Activated B cell treated with CpG ODN at 0.5 μM for 24 hours (primary cell): ENCODE results near the gene OR7G2. TPM values are rescaled to one million over a fixed set of nuclear protein-coding genes. Genes with fewer than 3 reads are reported as not detected.

ENCODE experiments used
- ATAC-seq: fragments of 200-7000 bp; cut with Tn5 transposase; one replicate; pipeline ENCODE4 v1.10.0; 2021; ENCODE audit warnings: low read depth, mild to moderate bottlenecking, moderate library complexity
- CTCF ChIA-PET: fragments of 350-600 bp; sonication (Branson Sonifier 250); formaldehyde crosslinking; loops from one replicate; lab custom pipeline; 2021; ENCODE audit warnings: antibody characterized with exemption; lab: Charles Lee
- POLR2A ChIA-PET: fragments of 350-600 bp; sonication (Branson Sonifier 250); formaldehyde crosslinking; loops from one replicate; lab custom pipeline; 2021; ENCODE audit warnings: antibody characterized with exemption; lab: Charles Lee
- DNase-seq: peaks from one replicate; pipeline ENCODE4 v3.0.0; 2022
- H3K27ac Mint-ChIP-seq: one replicate; pipeline ENCODE4 v1.8.0; 2020; ENCODE audit warnings: mixed read lengths
- H3K27me3 Mint-ChIP-seq: one replicate; pipeline ENCODE4 v1.8.0; 2021; ENCODE audit warnings: mixed read lengths
- H3K36me3 Mint-ChIP-seq: one replicate; pipeline ENCODE4 v1.8.0; 2021; ENCODE audit warnings: low read depth, mixed read lengths
- H3K4me1 Mint-ChIP-seq: one replicate; pipeline ENCODE4 v1.8.0; 2021; ENCODE audit warnings: mixed read lengths
- H3K4me3 Mint-ChIP-seq: one replicate; pipeline ENCODE4 v1.8.0; 2020; ENCODE audit warnings: mild to moderate bottlenecking, mixed read lengths
- H3K9me3 Mint-ChIP-seq: one replicate; pipeline ENCODE4 v1.8.0; 2020; ENCODE audit warnings: mixed read lengths
- intact Hi-C: fragments of 100-400 bp; cut with micrococcal nuclease; formaldehyde crosslinking; loops from one replicate; pipeline ENCODE4 v1.15.1; 2024
- total RNA-seq: library from RNA; stranded (reverse); gene quantifications from 2 replicates; pipeline ENCODE4 v1.2.3, GENCODE V29; 2022
- TF ChIP-seq, protein P1 (sequence below): fragments of 200-600 bp; IDR thresholded peaks from one replicate; pipeline ENCODE4 v1.8.0; 2022; ENCODE audit warnings: antibody characterized with exemption, mild to moderate bottlenecking

Gene OR7G2
- total RNA-seq, 1 donor from 2014 or later = not detected

DNA sequence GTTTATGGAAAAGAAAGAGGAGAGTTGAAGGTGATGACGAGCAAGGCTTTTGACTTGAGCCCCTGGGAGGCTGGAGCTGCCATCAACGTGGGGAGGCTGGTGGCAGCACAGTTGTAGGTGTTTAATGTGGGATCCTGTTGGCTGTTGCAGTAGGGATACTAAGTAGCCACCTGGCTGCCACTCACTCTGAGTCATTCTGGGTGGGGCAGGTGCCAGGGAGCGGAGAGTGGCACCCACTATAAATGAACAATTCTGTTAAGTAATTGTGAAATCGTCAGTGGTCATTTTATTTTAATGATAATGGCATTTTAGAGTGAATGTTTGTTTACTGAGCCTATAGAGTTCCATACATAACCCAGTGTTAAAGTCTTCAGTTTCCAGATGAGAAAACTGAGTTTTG is 42.7 kb upstream of the OR7G2 start:
- no peak overlapping the region for H3K27ac Mint-ChIP-seq
- H3K4me3 Mint-ChIP-seq = no peak overlapping the region
- ATAC-seq (no peak), DNase-seq (no peak)
- TF ChIP-seq, protein P1, sequence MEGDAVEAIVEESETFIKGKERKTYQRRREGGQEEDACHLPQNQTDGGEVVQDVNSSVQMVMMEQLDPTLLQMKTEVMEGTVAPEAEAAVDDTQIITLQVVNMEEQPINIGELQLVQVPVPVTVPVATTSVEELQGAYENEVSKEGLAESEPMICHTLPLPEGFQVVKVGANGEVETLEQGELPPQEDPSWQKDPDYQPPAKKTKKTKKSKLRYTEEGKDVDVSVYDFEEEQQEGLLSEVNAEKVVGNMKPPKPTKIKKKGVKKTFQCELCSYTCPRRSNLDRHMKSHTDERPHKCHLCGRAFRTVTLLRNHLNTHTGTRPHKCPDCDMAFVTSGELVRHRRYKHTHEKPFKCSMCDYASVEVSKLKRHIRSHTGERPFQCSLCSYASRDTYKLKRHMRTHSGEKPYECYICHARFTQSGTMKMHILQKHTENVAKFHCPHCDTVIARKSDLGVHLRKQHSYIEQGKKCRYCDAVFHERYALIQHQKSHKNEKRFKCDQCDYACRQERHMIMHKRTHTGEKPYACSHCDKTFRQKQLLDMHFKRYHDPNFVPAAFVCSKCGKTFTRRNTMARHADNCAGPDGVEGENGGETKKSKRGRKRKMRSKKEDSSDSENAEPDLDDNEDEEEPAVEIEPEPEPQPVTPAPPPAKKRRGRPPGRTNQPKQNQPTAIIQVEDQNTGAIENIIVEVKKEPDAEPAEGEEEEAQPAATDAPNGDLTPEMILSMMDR = no peak
- H3K27me3 Mint-ChIP-seq = no peaks in the 10 kb centered on the region
- H3K9me3 Mint-ChIP-seq = peaks cover 13% of the 10 kb centered on the region
- ChIA-PET CTCF (no interaction called here), POLR2A (no interaction called here)
- peaks cover 59% of the 10 kb centered on the region for H3K4me1 Mint-ChIP-seq
- intact Hi-C loops = no loop called here
- H3K36me3 Mint-ChIP-seq = peaks cover 82% of the 10 kb centered on the region

DNA sequence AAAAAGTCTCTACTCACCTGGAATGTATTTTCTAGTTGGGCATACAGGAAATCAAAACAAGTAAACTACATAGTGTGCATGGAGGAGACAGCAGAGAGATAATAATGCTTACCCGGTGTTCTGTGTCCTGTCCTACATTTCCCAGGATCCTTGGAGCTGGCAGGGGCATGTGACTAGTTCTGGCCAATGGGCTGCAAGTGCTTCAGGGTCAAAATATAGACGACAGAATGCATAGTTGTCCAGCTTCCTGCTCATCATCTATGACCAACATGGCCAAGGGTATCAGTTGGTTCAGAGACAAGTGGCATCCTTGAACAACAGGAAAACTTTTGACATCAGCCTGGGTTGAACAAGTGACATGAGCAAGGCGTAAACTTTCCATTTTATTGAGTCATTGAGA is 41.4 kb upstream of the OR7G2 start:
- ChIA-PET CTCF (no interaction called here), POLR2A (no interaction called here)
- H3K9me3 Mint-ChIP-seq = peaks cover 15% of the 10 kb centered on the region
- intact Hi-C loops = no loop called here
- ATAC-seq (no peak), DNase-seq (no peak)
- no peaks in the 10 kb centered on the region for H3K27me3 Mint-ChIP-seq
- no peak overlapping the region for H3K27ac Mint-ChIP-seq
- peaks cover 81% of the 10 kb centered on the region for H3K36me3 Mint-ChIP-seq
- TF ChIP-seq, protein P1 = no peak
- peaks cover 50% of the 10 kb centered on the region for H3K4me1 Mint-ChIP-seq
- H3K4me3 Mint-ChIP-seq = no peak overlapping the region

DNA sequence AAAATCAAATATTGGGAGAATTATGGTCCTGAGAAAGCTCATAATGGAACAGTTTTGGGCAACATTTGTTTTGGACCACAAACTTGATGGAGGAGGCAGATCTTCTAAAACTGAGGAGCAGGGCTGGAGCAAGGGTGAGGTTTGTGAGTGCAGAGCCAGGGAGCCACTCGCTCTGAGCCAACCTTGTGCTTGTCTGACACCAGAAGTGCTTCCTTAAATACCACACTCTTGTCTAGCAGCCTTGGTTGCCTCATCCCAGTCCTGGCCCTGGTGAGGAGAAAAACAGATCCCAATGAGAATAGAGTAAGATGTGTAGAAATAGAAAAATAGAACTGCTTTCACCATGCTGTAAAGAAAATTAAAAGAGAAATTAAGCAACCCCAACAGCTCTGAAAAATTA is 39.6 kb upstream of the OR7G2 start:
- Mint-ChIP-seq H3K27me3 (no peaks in the 10 kb centered on the region), H3K27ac (no peak overlapping the region), H3K9me3 (peaks cover 8% of the 10 kb centered on the region), H3K4me3 (no peak overlapping the region), H3K36me3 (peaks cover 76% of the 10 kb centered on the region), H3K4me1 (peaks cover 54% of the 10 kb centered on the region)
- DNase-seq (no peak), ATAC-seq (no peak)
- POLR2A ChIA-PET = no interaction called here
- intact Hi-C loops = no loop called here
- CTCF ChIA-PET = no interaction called here
- TF ChIP-seq, protein P1 = no peak

DNA sequence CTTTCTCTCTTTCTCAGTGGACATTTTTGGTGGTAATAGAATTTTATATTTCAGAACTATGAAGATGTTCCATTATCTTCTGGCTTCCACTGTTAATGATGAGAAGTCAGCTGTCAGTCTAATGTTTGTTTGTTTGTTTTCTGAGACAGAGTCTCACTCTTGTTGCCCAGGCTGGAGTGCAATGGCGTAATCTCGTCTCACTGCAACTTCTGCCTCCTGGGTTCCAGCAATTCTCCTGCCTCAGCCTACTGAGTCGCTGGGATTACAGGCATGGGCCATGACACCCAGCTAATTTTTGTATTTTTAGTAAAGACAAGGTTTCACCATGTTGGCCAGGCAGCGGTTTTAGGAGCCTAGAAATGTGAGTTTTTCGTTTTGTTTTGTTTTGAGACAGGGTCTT is 37.6 kb upstream of the OR7G2 start:
- Mint-ChIP-seq H3K4me1 (peaks cover 56% of the 10 kb centered on the region), H3K36me3 (peaks cover 72% of the 10 kb centered on the region), H3K27ac (no peak overlapping the region), H3K4me3 (no peak overlapping the region), H3K9me3 (peaks cover 8% of the 10 kb centered on the region), H3K27me3 (no peaks in the 10 kb centered on the region)
- TF ChIP-seq, protein P1 = no peak
- POLR2A ChIA-PET = no interaction called here
- intact Hi-C loops = loop anchor here (5.0 kb wide), 1 partner anchor 392 kb away; the partner anchor contains the start of gene ZNF426
- no peak for ATAC-seq
- DNase-seq = no peak
- CTCF ChIA-PET = no interaction called here

DNA sequence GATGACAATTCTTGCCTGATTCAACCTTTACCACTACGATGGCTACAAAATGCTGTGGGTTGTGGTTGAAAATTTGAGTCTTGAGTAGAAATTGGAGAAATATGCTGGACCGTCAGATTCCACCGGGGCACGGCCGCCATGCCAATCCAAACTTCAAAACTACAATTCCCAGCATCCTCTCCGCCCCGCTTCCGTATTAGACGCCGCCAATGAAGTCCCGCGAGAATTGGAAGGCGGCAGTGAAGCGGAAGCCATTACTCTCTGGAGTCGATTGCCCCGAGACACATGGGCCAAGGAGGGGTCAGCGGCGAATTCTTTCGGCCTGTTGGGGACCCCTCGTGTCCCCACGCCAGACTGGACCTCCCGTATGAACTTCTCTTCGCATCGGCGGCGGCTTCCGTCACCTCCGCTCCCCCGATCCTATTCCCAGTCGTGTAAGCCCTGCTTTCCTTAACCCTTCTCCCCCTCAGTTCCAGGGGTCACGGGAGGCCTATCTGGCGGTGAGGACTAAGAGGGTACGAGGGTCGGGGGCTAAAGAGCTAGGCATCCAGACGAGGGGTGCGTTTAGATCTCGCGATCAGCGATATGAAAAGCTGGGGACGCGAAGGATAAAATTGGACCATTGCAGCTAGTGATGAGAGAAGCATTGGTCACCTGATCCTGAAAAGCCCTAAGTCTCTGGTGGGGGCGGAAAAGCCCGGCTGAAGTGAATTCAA is 33.0 kb upstream of the OR7G2 start, which contains the start of gene ZNF317:
Gene ZNF317 (plus strand): TSS at position 239 of the 716 bp plus-strand sequence. CDS start 15,620 bp downstream, outside the sequence.
- POLR2A ChIA-PET = interaction anchor here (0.5 to 0.6 kb wide), 4 partner anchors 30 to 1822 kb away, joined by 3 to 11 read pairs (median 4); partner anchors contain the start of gene UBL5
- peak; percentile 93 for ATAC-seq
- H3K36me3 Mint-ChIP-seq = peaks cover 34% of the 10 kb centered on the region
- H3K27me3 Mint-ChIP-seq = peaks cover 3% of the 10 kb centered on the region
- DNase-seq = peak; percentile 74
- TF ChIP-seq, protein P1 = no peak
- H3K27ac Mint-ChIP-seq = peak within 1 kb of the TSS; percentile 98
- peaks cover 42% of the 10 kb centered on the region for H3K4me1 Mint-ChIP-seq
- intact Hi-C loops = loop anchor here (1.0 to 5.0 kb wide), 8 partner anchors 170 to 679 kb away; partner anchors contain the start of genes FBXL12, ZNF121, ZNF266 and ZNF426
- peak within 1 kb of the TSS; percentile 99 for H3K4me3 Mint-ChIP-seq
- H3K9me3 Mint-ChIP-seq = peaks cover 4% of the 10 kb centered on the region
- CTCF ChIA-PET = no interaction called here
